Activated naive CD8-positive, alpha-beta T cell treated with anti-CD3 and anti-CD28 coated beads, Interleukin-2, amount 50 U/mL, for 16 hours (primary cell): ENCODE measurements around the gene TATDN2.
"Not testable (repeated sequence)": the region's sequence is repeated elsewhere in the genome, so short reads cannot be mapped to it uniquely, and the experiment has no call there.

Experiments
- DNase-seq: peaks from one replicate; pipeline ENCODE4 v3.0.0-alpha.2; 2020; ENCODE audit warnings: low read depth, low spot score

The TATDN2 gene

DNA sequence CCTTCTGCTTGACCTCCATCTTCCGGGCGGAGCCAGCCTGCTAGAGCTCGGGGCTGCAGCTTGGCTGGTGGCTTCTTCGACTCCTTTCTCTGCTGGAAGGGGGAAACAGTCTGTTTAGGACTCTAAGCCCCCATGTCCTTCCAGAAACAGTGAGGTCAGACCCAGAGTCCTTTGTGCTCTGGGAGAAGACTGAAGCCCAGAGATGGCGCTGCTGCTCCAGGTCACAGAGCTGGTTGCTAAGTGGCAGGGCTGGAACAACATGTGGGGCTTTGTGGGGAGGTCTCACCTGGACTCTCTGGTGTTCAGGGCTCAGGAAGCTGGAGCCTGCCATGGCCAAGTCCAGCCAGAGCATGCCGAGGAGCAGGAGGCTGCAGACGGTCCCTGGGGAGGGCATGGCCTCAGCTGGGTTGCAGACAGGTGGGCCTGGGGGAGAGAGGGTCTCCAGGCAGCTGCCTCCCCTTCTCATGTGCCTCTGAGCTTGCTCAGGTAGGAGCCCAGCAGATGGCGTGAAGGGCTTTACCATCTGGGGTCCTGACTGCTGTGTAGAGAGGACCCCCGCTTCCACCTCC, 41.6 kb downstream of the TATDN2 start:
- DNase-seq = no peak

DNA sequence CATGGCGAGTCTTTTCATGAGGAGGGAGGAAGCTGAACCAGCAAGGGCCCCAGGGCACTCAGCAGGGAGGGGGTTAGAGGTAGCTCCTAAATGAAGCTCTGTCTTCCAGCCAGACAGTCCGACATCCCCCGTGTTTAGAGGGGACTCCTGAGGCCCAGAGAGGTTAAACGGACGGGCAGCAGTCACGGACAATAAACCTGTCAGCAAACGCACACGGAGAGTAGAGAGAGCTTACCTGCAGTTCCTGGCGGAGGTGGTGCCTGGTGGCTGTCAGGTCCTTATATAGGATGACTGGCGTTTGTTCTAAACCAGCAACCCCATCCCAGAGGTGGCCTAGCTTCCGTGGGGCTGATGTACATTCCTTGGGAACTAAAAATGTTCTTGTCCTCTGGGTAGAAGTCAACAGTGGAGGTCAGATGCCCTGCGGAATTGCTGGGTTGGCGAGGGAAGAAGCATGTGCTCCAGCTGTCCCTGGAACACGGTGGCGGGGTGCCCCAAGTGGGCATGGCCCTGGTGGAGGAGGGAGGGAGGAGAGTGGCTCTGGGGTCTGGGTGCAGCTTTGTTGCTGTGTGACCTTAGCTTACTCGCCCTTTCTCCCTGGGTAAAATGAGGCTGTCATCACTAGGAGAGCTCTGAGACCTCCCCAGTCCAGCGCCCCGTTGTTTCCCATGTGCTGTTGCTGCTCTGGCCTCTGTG, 42.4 kb downstream of the TATDN2 start:
- DNase-seq = no peak

GRCh38 chr3:10291641-10292040, 43.4 kb downstream of the TATDN2 start:
- DNase-seq = no peak

DNA sequence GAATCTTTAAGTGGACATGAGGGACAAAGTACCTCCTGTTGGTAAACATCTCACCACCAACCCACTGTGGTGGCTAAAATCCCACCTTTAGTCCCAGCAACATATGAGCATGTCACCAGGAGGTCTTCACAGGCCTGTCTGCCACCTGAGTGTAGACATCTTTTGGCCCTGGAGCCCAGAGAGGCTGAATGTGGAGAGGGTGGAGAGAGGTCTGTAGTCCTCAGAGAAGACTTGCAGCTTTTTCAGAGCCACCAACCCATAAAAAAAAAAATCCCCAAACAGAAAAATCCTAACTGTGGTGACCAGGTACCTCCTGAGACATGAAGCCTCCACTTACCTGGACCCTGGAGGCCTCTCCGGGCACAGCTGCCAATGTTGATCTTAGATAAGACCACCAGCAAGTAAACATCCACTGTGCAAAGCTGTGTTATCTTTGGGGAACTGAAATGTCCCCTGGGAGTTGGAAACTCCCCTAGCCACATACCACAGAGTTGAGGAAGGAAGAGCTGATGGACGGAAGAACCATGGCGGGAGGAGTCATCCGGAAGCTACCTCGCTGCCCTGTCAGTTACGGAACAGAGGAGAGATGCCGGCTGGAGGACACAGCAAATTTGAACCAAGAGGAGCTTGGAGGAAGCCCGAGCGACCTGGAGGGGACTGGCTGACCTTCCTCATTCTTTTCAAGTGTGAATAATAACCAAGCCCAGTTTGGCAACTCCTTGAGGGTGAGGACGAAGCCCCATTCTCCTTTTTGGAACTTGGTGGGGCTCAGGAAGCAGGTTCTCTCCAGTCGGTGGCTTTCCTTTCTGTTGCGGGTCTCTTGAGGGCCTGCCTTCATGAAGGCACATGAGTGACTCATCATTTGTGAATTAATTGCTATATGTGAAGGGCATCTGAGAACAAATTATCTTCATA, 44.5 kb downstream of the TATDN2 start, which contains the start of gene GHRL:
Gene GHRL (minus strand): TSS at position 443 of the 915 bp plus-strand sequence. CDS start 2,767 bp downstream, outside the sequence.
- DNase-seq = no peak

DNA sequence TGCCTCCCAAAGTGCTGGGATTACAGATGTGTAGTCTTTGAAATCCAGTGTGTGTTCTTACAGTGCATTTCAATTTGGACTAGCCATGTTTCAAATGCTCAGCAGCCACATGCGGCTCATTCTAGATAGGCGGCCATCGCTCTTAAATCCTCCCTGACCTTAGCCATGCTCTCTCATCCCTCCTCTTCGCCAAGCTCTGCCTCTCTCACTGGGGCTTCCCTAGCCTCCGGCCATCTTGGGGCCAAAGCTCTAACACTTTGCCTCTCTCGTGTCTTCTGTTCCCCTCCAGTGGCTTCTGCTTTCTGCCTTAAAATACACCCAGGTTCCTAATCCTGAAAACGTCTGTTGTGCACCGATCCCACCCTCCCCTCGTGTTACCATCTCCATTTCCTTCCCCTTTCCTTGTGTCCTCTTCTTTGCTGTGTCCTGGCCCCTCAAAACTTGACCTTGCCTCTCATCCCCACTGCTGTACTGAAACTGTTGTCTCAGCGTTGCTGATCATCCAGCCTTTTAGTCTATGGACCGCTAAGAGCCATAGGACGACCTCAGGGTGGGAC, 45.8 kb downstream of the TATDN2 start:
- DNase-seq = no peak

- not testable (repeated sequence) for DNase-seq
Measured at GRCh38 chr3:10298064-10298463, 49.8 kb downstream of the TATDN2 start.

DNA sequence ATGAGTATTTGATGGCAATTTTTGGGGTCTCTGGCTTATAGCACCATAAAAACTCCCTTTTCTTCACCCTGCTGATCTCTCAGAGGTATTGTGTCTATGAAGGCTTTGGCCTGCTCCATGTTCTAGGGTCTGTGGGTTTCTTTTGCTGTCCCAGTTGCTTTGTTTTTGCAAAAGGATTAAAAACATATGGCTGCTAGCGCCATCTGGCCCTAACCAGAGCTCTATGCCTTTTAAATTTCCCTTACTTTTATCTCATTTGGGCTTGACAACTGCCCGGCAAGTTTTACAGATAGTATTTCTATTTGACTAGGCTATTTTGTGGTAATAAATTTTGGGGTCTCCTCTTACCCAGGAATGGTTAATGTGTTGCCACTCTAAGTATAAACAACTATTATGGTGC, 50.9 kb downstream of the TATDN2 start:
- DNase-seq = no peak

- DNase-seq = no peak
Measured at GRCh38 chr3:10299679-10300078, 51.4 kb downstream of the TATDN2 start.

DNA sequence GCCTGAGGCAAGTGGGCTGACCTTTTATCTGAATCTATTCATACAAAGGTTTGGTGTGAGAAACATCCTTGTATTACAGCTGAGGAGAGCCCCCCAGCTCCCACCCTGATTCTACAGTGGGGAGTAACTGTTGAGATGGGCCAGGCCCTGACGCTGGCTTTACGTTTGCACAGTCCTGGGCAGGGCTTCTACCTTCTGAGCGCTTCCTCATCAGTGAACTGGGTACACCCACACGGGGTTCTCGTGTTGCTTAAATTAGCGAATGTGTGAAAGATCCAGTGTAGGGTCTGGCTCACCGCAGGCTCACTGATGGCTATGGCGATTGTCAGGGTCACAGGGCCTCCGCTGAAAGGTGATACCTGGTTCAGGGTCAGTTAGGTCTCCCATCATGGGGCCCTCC, 51.8 kb downstream of the TATDN2 start:
- DNase-seq = no peak

DNA sequence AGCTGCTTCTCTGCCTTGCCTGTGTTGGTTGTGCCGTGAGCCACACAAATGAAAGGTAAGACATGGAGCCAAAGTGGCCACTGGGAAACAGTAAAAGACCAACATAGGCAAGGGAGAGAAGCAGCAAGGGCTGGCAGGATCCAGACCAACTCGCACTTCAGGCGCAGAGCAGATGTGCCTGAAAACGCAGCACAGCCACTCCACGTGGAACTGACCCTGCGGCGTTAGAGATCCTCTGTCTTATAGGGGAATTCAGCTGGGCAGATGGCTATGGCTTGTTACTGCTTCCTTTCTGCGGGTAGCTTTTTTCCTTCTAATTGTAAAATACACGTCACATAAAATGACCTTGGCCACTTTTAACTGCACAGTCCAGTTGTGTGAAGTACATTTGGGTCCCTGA, 54.8 kb downstream of the TATDN2 start:
- no peak for DNase-seq

- no peak for DNase-seq
Measured at GRCh38 chr3:10303785-10304184, 55.5 kb downstream of the TATDN2 start.

DNA sequence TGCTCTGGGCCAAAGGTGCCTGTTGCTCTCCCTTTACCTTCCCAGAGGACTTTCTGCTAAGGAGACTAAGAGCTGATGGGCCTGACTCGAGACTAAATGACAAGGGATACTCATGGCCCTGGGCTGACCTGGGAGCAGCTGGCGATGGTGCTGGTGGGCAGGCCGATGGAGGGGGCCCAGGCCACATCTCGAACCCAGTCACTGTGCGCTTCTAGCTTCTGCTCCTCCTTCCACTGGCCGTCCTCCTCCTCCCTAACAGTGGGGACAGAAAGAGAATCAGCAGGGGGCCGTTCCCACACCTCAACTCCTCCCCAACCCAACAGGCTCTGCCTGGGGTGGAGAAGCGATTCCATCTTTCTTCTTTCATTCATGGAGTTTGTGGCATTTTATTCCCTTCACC, 56.6 kb downstream of the TATDN2 start:
- no peak for DNase-seq

- DNase-seq = no peak
Measured at GRCh38 chr3:10305331-10305902, 57.2 kb downstream of the TATDN2 start.

DNA sequence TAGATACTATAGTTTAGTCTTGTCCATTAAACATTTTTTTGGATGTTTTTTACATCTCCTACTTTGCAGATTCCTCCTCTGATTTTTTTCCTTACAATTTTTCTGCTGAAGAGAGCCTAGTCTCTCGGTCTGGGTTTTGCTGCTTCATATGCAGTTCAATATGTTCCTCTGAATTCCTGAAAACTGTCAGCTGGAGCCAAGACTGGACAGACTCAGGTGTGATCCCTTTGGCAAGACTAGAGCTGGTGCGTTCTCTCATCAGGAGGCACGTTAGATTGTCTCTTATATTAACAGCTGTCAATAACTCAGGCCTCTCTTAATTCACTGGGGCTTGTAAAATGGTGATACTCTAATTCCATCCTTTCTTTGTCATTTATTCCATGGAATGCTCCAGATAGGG, 57.9 kb downstream of the TATDN2 start:
- DNase-seq = no peak

DNA sequence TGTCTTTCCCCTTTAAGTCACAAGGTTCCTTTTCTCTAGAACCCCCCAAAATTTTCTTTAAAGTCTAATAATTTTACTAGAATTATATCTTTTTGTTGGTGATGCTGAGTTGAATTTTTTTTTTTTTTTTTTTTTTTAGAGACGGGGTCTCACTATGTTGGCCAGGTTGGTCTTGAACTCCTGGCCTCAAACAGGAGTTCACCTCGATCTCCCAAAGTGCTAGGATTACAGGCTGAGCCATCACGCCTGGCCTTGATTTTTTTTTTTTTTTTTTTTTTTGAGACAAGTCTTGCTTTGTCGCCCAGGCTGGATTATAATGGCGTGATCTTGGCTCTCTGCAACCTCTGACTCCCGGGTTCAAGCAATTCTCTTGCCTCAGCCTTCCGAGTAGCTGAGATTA, 60.4 kb downstream of the TATDN2 start:
- DNase-seq = no peak

GRCh38 chr3:10309736-10310135, 61.5 kb downstream of the TATDN2 start:
- DNase-seq = no peak

GRCh38 chr3:10310578-10310977, 62.3 kb downstream of the TATDN2 start:
- DNase-seq = no peak

DNA sequence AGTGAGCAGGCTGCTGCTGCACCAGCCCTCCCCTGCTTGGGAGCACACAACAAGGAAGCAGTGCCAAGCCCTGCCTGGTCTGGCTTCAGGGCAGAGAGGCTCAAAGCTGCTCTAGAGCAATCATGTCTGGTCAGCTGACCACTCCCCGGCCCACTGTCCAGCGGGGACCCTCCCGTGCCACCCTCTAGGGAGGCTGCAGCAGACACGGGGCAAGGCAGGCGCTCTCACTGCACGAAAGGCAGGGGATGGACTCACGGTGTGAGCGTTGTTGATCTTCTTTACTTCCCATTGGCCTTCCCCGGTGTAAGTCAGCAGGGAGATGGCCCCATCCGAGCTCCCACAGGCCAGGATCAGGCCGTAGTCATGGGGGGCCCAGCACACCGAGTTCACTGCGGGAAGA, 63.5 kb downstream of the TATDN2 start:
- no peak for DNase-seq

DNA sequence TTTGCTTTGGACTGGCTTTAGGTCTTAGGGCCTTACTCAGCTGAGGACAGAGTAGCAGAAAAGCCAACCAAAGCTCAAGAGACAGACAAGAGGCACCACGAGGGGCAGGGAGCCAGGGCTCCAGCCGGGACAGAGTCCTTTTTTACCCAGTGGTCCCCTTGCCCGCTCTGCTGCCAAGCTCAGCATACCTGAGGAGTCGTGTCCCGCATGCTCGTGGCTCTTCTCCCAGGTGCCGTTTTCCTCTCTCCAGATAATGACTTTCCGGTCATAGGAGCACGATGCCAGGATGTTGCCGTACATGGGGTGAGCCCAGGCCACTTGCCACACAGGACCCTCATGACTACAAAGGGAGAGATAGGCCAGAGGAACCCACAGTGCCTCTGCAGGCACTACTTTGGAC, 64.1 kb downstream of the TATDN2 start:
- no peak for DNase-seq

DNA sequence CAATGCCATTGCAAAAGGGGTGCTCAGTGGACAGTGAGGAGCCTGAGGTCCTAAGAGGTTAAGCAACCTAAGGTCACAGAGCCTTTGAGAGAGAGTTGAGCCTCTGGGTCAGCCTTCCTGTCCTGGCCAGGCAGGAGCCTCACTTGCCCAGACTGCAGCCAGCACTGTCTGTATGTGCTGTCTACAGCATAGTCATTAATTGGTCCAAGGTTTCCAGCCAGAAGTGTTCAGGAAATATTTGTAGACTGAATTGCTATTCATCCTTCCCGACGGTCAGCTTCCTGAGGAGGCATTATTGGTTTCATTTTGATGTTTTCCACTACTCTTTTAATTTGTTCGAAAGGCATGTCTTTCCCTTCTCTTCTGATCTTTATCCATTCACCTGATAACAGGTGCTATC, 64.6 kb downstream of the TATDN2 start:
- DNase-seq = no peak

- DNase-seq = no peak
Measured at GRCh38 chr3:10315101-10315500, 66.8 kb downstream of the TATDN2 start.

DNA sequence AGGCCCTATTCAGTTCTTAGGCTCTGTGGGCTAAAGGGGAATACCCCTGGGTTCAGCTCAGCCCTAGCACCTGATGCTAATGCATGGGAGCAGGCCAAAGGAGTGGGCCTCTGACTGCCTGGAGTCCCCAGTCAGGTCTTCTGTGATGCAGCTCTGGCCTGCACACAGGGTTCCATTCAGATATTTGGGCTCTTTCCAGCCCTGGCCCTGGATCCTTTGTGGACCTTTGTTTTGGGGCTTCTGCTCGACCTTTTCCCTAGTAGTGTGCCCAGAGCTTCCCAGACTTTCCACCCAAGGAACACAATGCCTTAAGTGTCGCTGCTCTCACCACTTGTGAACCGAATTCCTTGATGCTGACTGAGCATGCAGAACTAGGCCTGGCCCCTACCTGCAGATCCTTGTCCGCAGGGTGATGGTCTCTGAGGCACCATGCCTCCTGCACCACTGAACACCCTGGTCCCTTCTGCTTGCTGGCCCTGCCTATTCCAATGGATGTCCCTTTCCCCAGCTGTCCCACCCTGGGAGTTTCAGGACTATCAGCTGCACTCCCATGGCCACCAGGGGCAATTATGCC, 67.6 kb downstream of the TATDN2 start:
- DNase-seq = no peak
